ENCODE measurements around the gene PPARD.
"Not testable (repeated sequence)": the region's sequence is repeated elsewhere in the genome, so short reads cannot be mapped to it uniquely, and the experiment has no call there.

Gene PPARD

GRCh38 chr6:35438378-35439065 lies 96.2 kb downstream of the PPARD start:
- DNase-seq (ENCODE audit: low spot score), result not testable (repeated sequence)

DNA sequence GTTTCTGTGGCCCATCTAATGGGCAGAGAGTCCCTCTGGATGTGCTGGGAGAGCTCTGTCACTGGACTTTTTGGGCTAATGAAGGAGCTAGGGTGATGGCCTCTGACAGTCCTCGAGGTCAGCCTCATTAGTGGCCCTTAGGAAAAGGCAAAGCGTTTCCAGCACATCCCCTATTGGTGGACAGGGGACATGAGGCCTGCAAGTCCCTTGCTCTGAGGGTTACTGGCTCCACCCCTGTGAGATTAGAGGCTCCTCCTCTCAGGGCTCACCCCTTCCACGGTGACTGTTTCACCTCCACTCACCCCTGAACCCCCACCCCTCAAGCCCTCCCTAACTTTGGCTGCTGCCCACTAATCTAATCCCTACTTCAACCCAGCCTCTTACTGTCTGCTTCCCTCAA lies 97.0 kb downstream of the PPARD start:
- DNase-seq (ENCODE audit: low spot score), result no peak

- DNase-seq (ENCODE audit: low spot score), result no peak
Measured at GRCh38 chr6:35441205-35441604, 98.8 kb downstream of the PPARD start.

- no peak for DNase-seq (ENCODE audit: low spot score)
Measured at GRCh38 chr6:35441642-35442041, 99.3 kb downstream of the PPARD start.

DNA sequence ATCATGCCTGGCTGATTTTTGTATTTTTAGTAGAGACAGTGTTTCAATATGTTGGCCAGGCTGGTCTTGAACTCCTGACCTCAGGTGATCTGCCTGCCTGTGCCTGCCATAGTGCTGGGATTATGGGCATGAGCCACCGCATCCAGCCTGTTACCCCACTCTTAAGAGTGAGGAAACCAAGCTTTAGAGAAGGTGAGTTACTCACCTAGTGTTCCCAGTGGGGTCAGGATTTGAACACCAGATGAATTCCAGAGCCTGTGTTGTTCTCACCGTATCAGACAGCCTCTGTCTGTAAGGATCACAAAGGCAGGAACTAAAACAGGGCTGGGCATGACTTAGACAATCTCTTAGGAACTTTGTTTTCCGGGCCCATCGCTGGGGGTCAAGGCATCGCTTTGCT lies 100.3 kb downstream of the PPARD start:
- no peak for DNase-seq (ENCODE audit: low spot score)

DNA sequence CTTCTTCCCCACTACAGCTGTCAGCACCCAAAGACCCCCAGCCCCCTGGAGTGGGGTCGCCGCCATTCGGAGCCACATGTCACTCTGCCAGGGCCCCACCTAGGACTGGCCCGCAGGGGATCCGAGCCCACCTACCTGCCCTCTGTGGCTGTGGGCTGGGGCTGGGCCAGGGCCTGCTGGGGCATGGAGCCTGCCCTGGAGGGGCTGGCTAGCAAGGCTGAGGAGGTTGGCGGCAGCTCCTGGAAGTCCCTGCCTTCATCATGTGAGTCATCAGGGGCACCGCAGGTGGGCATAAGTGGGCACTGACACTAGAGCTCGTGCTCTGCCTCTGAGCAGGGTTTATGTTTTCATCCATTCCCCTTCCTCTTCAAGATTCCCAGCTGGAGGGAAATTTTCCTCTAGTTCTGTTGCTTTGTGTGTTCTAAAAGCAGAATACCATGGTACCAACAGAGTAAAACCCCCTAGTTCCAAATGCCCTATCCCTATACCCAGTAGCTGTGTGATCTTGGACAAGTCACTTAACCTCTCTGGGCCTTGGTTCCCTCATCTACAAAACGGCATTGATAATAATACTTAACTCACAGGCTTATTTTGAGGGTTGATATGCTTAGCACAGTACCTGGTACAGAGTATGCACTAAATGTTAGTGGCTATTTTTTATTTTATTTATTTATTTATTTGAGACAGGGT lies 101.1 kb downstream of the PPARD start:
- DNase-seq (ENCODE audit: low spot score), result no peak

DNA sequence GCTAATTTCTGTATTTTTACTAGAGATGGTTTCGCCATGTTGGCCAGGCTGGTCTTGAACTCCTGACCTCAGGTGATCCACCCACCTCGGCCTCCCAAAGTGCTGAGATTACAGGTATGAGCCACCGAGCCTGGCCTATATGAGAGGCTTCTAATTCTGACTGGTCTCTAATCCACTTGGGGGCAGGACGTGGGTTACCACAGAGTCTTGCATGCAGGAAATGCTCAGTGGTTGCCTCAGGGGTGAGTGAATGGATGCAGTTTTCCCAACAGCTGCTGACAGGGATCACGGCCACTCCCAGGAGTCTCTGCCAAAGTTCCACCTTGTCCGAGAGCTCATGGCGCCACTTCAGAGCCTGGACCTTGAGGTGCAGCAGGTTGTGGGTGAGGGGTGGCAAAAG lies 103.3 kb downstream of the PPARD start:
- no peak for DNase-seq (ENCODE audit: low spot score)

DNA sequence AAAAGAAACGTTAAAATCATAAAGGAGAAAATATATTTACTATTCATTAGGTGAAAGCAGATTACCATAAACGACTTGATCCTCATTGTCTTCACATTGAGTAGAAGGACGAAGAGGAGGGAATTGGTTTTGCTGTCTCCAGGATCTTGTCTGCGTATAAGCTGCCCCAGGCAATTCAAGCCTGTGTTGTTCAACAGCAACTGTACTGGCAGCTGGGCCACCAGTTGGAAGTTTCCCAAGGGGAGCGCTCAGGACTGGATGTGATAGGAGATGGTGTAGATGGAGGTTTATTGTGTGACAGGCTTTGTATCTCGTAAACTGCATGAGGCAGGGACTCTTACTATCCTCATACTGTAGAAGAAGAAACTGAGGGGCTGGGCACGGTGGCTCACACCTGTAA lies 105.8 kb downstream of the PPARD start:
- no peak for DNase-seq (ENCODE audit: low spot score)

- DNase-seq (ENCODE audit: low spot score), result peak; percentile 70
Measured at GRCh38 chr6:35449287-35449881, 107.0 kb downstream of the PPARD start.

DNA sequence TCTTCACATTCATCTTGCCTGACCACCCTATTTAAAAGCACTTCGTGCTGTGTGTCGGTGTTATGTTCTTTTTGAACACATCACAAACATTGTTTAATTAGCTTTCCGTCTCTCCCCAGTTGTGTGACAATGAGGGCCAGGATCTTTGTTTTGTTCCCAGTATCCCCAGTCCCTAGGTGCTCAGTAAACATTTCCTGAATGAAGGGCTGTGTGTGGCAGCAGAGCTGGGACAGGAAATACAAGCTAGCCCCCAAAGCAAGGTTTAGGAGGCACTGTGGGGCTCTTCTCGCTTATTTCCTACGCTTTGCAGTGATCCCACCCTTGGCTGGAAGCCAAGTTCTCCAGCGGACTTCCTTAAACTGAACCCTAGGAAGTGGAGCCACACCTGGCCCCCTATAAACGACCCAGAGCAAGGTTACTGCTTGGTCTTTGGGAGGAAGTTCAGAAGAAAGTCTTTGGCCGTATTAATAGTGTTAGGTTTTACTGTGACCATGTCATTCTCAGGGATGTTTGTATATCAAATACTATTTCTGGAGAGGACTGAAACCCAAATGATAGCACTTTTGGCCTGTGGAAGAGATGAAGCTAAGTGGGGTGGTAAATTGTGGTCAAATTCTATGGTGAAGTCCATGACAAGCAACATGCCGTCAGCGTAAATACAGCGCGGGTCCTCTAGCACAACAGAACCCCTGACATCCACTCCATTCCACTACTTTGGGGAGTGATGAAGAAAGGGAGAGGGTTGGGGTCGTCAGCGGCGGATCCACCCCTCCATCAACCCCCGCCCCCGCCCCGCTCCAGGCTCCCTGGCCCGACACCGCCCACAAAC lies 109.2 kb downstream of the PPARD start:
- no peak for DNase-seq (ENCODE audit: low spot score)

- peak; percentile 71 for DNase-seq (ENCODE audit: low spot score)
Measured at GRCh38 chr6:35452183-35453090, 110.1 kb downstream of the PPARD start, which contains the start of gene FANCE. Gene FANCE, plus strand, starts transcription at chr6:35452338. Its CDS starts 208 bp downstream, at chr6:35452546.

GRCh38 chr6:35453236-35453635 lies 110.9 kb downstream of the PPARD start:
- DNase-seq (ENCODE audit: low spot score), result no peak

GRCh38 chr6:35454391-35455110 lies 112.2 kb downstream of the PPARD start:
- DNase-seq (ENCODE audit: low spot score), result no peak

- no peak for DNase-seq (ENCODE audit: low spot score)
Measured at GRCh38 chr6:35457907-35458306, 115.5 kb downstream of the PPARD start.

DNA sequence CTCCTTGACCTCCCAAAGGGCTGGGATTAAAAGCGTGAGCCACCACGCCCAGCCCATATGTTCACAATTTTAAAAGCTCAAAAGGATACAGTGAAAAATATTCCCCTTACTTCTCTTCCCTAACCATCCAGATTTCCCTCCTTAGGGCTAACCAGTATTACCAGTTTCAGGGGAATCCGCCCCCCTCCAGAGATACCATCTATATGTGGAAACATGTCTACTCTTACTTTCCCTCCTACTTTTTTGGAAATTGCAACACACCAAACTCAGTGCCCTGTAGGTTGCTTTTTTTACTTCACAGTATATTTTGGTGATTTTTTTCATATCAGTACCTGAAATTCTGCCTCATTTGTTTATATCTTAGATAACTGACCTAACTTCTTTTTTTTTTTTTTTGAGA lies 118.9 kb downstream of the PPARD start:
- DNase-seq (ENCODE audit: low spot score), result no peak

DNA sequence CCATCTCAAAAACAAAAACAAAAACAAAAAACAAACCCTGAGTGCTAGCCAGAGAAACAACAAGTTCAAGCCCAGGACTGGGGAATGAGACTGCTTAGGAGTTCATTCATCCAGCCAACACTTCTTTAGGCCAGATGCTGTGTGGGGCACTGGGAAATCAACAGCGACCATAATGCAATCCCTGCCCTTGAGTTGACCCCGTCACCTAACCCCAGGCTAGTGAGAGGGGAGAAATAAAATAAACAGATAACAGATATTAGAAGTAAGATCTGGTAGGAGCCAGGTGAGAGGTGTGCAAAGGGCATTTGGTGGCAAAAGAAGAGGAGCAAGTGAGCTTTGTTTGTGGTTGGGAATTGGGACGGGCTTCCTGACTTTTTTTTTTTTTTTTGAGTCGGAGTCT lies 120.9 kb downstream of the PPARD start:
- DNase-seq (ENCODE audit: low spot score), result no peak

GRCh38 chr6:35465646-35466045 lies 123.3 kb downstream of the PPARD start:
- DNase-seq (ENCODE audit: low spot score), result no peak

DNA sequence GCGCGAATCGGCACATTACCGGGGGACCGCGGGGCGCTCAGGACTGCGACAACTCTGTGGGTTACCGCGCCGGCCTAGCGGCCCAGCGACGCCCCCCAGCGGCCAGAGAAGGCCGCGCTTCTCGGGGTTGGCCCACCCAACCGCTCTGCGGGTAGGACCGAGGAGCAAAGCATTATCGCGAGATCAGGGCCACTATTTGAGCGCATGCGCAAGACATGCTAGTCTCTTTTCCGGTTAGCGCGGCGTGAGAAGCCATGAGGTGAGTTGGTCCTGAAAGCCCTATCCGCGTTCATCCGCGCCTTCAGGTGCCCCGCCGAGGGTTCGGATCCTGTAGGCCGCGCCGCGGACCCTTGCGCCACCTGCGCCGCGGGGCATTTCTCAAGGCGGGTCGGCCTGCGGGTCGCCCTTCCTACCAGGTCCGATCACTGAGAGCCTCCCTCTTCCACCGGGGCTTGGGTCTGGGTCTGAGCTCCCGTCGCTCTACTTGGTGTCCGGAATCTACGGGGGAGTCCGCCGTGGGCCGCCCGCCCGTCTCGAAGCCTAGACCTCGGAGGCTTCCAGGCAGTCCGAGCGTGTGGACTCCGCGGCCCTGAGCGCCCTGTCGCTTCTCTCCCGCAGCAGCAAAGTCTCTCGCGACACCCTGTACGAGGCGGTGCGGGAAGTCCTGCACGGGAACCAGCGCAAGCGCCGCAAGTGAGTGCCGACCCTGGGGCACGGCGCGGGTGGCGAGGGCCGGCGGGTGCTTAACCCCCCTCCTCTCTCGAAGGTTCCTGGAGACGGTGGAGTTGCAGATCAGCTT lies 126.0 kb downstream of the PPARD start, which contains the start of gene RPL10A:
RPL10A (plus strand) TSS at position 221 of the 799 bp plus-strand sequence; CDS start at position 255, 34 bp downstream.
- peak; percentile 71 for DNase-seq (ENCODE audit: low spot score)

GRCh38 chr6:35468980-35469750 lies 126.8 kb downstream of the PPARD start:
- DNase-seq (ENCODE audit: low spot score), result no peak

Data from HuH-7.5 (cell line).